Transverse colon (tissue), 4 donors: ENCODE results near the gene SKOR2. TPM values are rescaled to one million over a fixed set of nuclear protein-coding genes. Genes with fewer than 3 reads are reported as not detected.

Source experiments
- DNase-seq: peaks from one replicate; pipeline ENCODE4 v3.0.0-alpha.2; 2019
- H3K27ac ChIP-seq, 4 donors: fragments of 200-600 bp; sonication (generic); 2 replicates each; pipeline ENCODE4 v1.5.1; 2016 to 2018; ENCODE audit warnings: inconsistent platforms in 4 of 4
- H3K27me3 ChIP-seq: fragments of 200-600 bp; sonication (generic); 2 replicates; pipeline ENCODE4 v1.5.1; 2017; ENCODE audit warnings: inconsistent platforms
- H3K36me3 ChIP-seq, 4 donors: fragments of 200-600 bp; sonication (generic); 2 replicates each; pipeline ENCODE4 v1.5.1; 2017 to 2019; ENCODE audit warnings: inconsistent platforms in 4 of 4
- H3K4me1 ChIP-seq, 4 donors: fragments of 200-600 bp; sonication (generic); 2 replicates each; pipeline ENCODE4 v1.5.1; 2017 to 2020; ENCODE audit warnings: inconsistent platforms in 4 of 4
- H3K4me3 ChIP-seq, 4 donors: fragments of 200-600 bp; sonication (generic); 1 replicate in 1 of 4; 2 replicates in 3 of 4; pipeline versions ENCODE4 v1.5.1 to v1.6.1; 2017 to 2019; ENCODE audit warnings: inconsistent platforms in 4 of 4
- H3K9me3 ChIP-seq, 2 donors: fragments of 200-600 bp; sonication (generic); 2 replicates each; pipeline ENCODE4 v1.5.1; 2017 to 2019; ENCODE audit warnings: inconsistent platforms in 2 of 2
- CTCF ChIP-seq, 5 experiments: fragments of 200-600 bp in 3 of 5; fragments of 450-650 bp in 2 of 5; sonication (generic) in 3 of 5; IDR thresholded peaks; 1 replicate in 2 of 5; 2 replicates in 3 of 5; pipeline ENCODE4 v1.5.1; 2016 to 2017; ENCODE audit warnings: antibody characterized with exemption in 5 of 5, inconsistent platforms in 3 of 5, mild to moderate bottlenecking in 2 of 5, moderate library complexity in 1 of 5
- EP300 ChIP-seq: sonication (generic); formaldehyde crosslinking; IDR thresholded peaks from one replicate; pipeline ENCODE4 v1.6.1; 2017; ENCODE audit warnings: antibody characterized with exemption, low read depth
- POLR2A ChIP-seq: fragments of 450-650 bp; IDR thresholded peaks from one replicate; pipeline ENCODE4 v1.6.1; 2016; ENCODE audit warnings: antibody characterized with exemption, mild to moderate bottlenecking, moderate library complexity
- POLR2AphosphoS5 ChIP-seq, 3 donors: sonication (generic); formaldehyde crosslinking; IDR thresholded peaks; one replicate each; pipeline ENCODE4 v1.6.1; 2016; ENCODE audit warnings: antibody characterized with exemption in 3 of 3
- WGBS, 2 donors: methylation state at CpG; one replicate each; pipeline ENCODE4 v1.1.5; 2018; ENCODE audit warnings: low coverage in 1 of 2; 5-methylcytosine and 5-hydroxymethylcytosine counted together
- in situ Hi-C, 4 donors: fragments of 200-750 bp; cut with MboI; loops; one replicate each; pipeline versions ENCODE4 v1.15.0 to v1.15.1; 2017; ENCODE audit warnings: low sequenced_read_pairs in 3 of 4, low pct_ligation_motif_present in 1 of 4, low pct_unique_long_range_greater_than_20kb in 1 of 4
- intact Hi-C: fragments of 100-400 bp; cut with DNase I; formaldehyde crosslinking; loops from one replicate; pipeline ENCODE4 v1.15.1; 2023; ENCODE audit warnings: low total_unique reads
- total RNA-seq, 4 donors: library from RNA; depleted of rRNA; stranded (reverse); fragments of >200 nt; gene quantifications; one replicate each; pipeline ENCODE4 v1.1.0, GENCODE V29; 2016

Gene SKOR2
- total RNA-seq, 4 donors from 2014 or later = not detected

DNA sequence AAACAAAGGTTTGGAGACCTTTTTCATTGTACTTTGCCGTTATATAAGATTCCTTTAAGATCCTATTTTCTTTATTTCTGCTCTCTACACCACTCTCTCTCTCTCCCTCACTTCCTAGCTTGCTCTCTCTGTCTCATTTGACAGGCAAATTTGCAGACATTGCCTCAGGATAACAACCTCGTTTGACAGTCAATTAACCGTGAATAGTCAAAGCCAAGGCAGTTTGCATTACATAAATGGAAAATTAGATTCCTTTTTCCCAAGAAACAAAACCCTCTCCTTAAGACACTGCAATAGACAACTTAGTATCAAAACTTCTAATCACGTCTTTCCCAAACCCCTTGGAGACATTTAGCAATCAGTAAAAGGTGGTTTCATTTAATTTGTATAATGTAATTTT lies 7.4 kb downstream of the SKOR2 start:
- Histone ChIP-seq H3K36me3 (no peaks in the 10 kb centered on the region), H3K27me3 (peaks cover 94% of the 10 kb centered on the region), H3K4me3 (no peak overlapping the region), H3K27ac (no peak overlapping the region), H3K9me3 (no peaks in the 10 kb centered on the region), H3K4me1 (no peaks in the 10 kb centered on the region)
- in situ Hi-C loops = no loop called here
- no peak for TF ChIP-seq EP300
- no peak for TF ChIP-seq CTCF (IDR thresholded peaks at IDR 0.05)
- TF ChIP-seq POLR2A = no peak
- no peak for TF ChIP-seq POLR2AphosphoS5 (IDR thresholded peaks at IDR 0.05)
- intact Hi-C loops = no loop called here
- WGBS, 2 donors = 26 to 28% methylated on average over 4 of the region's 4 CpGs
- no peak for DNase-seq

DNA sequence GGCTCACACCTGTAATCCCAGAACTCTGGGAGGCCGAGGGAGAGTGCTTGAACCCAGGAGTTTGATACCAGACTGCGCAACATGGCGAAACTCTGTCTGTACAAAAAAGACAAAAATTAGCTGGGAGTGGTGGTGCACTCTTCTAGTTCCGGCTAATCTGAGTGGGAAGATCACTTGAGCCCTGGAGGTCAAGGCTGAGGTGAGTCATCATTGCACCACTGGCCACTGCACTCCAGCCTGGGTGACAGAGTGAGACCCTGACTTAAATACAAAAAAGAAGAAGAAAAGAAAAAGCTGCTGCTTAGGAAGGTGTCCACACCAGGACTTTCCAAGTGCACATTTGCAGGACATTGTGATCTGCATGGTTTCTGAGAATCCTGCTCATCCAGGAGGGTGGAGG lies 16.4 kb downstream of the SKOR2 start:
- TF ChIP-seq POLR2A = no peak
- TF ChIP-seq EP300 = no peak
- no peak for TF ChIP-seq CTCF (IDR thresholded peaks at IDR 0.05)
- TF ChIP-seq POLR2AphosphoS5 (IDR thresholded peaks at IDR 0.05) = no peak
- H3K36me3 ChIP-seq = no peaks in the 10 kb centered on the region

DNA sequence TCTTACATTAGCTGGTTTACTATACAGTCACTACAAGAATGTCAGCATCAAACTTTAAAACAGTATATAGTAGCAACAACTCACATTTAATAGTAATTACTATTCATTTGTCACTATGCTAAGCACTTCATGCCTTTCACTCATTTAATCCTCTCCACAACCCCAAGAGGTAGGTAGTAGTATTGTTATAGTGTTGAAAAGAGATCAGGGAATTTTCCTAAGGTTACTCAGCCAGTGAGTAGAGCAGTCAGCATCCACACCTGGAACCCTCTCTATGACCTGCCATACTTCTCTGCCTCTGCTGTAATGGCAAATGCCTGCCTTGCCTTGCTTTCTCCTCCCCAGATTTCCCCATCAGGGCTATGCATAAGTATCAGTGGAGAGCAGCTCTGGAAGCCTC lies 24.8 kb downstream of the SKOR2 start:
- in situ Hi-C loops (no loop called here), intact Hi-C loops (no loop called here)
- no peaks in the 10 kb centered on the region for H3K9me3 ChIP-seq
- no peaks in the 10 kb centered on the region for H3K4me1 ChIP-seq
- TF ChIP-seq EP300 (no peak), POLR2AphosphoS5 (IDR thresholded peaks at IDR 0.05) (no peak), POLR2A (no peak), CTCF (IDR thresholded peaks at IDR 0.05) (no peak)
- H3K36me3 ChIP-seq = no peaks in the 10 kb centered on the region
- peaks cover 59% of the 10 kb centered on the region for H3K27me3 ChIP-seq
- H3K4me3 ChIP-seq = no peak overlapping the region
- DNase-seq = no peak
- H3K27ac ChIP-seq = no peak overlapping the region

More for the DNA sequence above, 16.4 kb downstream of the SKOR2 start:
- 79% methylated on average over 4 of the region's 4 CpGs; no CpG with 5 or more reads in 1 of the 2 donors for WGBS, 2 donors
- DNase-seq = no peak
- intact Hi-C loops (no loop called here), in situ Hi-C loops (no loop called here)
- H3K4me3 ChIP-seq = no peak overlapping the region
- H3K27ac ChIP-seq = no peak overlapping the region
- no peaks in the 10 kb centered on the region for H3K9me3 ChIP-seq
- H3K4me1 ChIP-seq = no peaks in the 10 kb centered on the region
- peaks cover 74% of the 10 kb centered on the region for H3K27me3 ChIP-seq

DNA sequence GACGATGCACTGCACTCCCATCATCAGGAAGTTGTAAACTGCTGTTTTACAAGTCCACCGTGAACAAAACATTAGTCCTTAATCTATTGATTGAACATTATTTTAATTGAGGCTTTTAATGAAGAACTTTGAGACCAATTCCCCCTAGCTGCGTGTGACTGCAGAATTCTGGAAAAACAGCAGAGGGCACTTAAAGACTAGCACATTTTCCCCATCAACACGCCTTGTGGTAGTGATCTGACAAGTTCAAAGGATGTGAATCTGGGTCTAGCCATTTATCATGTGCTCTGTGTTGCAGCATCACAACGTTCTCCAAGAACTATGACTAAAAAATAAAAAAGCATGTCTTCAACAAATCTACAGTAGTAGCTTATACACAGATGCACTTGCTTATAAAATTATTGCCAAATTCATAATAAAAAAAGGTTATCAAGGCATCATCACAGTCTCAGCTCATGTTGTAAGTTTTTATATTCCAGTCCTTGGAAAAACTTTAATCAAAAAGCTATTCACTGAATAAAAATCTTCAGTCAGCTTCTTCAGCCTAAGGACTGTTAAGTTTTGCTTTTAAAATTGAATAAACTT lies 35.8 kb downstream of the SKOR2 start:
- intact Hi-C loops (no loop called here), in situ Hi-C loops (loop anchor here in 3 of 4 donors (10.0 to 25.0 kb wide), 2 partner anchors 539 to 547 kb away; no protein-coding TSS in a partner anchor)
- TF ChIP-seq POLR2A (no peak), CTCF (IDR thresholded peaks at IDR 0.05) (peak; percentile 27 to 61 (median 39))
- DNase-seq = no peak
- no peak overlapping the region for H3K27ac ChIP-seq
- H3K36me3 ChIP-seq = no peaks in the 10 kb centered on the region
- no peaks in the 10 kb centered on the region for H3K4me1 ChIP-seq
- WGBS, 2 donors = 3 to 5% methylated on average over 4 to 5 of the region's 5 CpGs
- H3K27me3 ChIP-seq = peaks cover 45% of the 10 kb centered on the region
- H3K9me3 ChIP-seq = no peaks in the 10 kb centered on the region
- no peak overlapping the region for H3K4me3 ChIP-seq
